Measurements from ENCODE around the gene DNAJB6.

- TF ChIP-seq CTCF (IDR thresholded peaks at IDR 0.05; ENCODE audit: low read depth, low read length) (no peak), EZH2phosphoT487 (IDR thresholded peaks at IDR 0.05; ENCODE audit: low read depth) (no peak)
These were observed 59.7 kb downstream of the DNAJB6 start for GRCh38 chr7:157396316-157397035.
